G401.6 (cell line): ENCODE data around the gene TSHZ2.
"Not testable (repeated sequence)": the region's sequence is repeated elsewhere in the genome, so short reads cannot be mapped to it uniquely, and the experiment has no call there.

ENCODE experiments used
- FAIRE-seq: peaks from 2 replicates; lab custom pipeline; 2012; peaks lifted over from hg19 to GRCh38; lab: Jason Lieb, UNC

TSHZ2 gene

GRCh38 chr20:52998268-52998667 is 26.1 kb downstream of the TSHZ2 start:
- FAIRE-seq: no peak

- no peak for FAIRE-seq
Observed at GRCh38 chr20:52999040-52999439, 26.9 kb downstream of the TSHZ2 start.

GRCh38 chr20:53001498-53002301 is 29.5 kb downstream of the TSHZ2 start:
- FAIRE-seq: no peak

DNA sequence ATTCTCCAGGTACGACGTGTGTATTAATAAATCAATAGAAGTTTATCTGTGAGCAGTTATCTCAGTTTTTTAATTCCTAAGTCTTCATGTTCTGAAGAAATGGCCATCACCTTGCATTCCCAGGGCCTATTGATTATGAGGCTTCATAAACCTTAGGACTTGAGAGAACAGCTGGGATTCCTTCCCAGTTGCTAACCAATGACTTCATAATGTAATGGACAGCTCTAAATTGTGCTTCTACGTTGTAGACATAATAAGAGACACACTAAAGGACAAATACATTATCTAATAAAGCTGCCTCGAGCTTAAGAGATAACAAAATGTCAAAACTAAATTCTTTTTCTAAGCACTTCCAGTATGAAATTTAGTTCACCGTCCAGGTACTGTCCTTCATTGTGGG is 30.6 kb downstream of the TSHZ2 start:
- no peak for FAIRE-seq

- no peak for FAIRE-seq
Observed at GRCh38 chr20:53003420-53004154, 31.4 kb downstream of the TSHZ2 start.

GRCh38 chr20:53004267-53004813 is 32.2 kb downstream of the TSHZ2 start:
- no peak for FAIRE-seq

- no peak for FAIRE-seq
Observed at GRCh38 chr20:53009979-53010735, 38.0 kb downstream of the TSHZ2 start.

DNA sequence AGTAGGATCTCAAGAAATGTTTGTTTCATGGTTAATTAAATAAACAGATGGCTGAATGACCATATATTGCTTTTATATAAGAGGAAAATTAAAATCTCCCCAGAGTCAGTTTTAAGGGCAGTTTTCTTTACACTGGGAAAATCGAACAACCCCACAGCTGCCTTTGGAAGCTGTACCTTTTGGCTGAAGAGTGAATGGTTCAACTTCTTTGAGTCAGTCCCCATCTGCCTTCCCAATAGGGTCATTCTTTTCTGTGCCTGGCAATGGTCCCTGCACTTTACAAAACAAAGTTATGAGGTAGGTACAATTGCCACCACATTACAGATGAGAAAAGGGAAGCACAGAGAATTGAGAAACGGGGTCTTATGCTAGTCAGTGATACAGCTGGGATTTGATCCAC is 39.5 kb downstream of the TSHZ2 start:
- no peak for FAIRE-seq

DNA sequence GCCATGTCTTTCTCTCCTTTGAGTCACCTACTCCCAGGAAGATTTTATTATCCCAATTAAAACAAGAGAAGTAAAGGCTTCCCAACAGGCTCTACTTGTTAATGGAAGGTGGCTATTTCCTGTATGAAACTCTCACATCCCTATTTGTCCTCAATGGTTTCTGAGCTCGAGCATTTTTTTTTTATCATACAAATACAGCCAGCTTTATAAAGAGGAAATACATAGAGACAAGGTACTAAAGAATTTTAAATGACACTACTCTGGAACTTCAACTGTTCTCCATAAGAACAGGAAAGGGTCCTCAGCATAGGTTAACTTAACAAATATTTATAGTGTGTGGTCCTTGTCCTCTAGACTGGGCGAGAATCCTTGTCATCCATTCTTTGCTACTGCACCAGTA is 41.0 kb downstream of the TSHZ2 start:
- no peak for FAIRE-seq

- FAIRE-seq: no peak
Observed at GRCh38 chr20:53013847-53014246, 41.7 kb downstream of the TSHZ2 start.

GRCh38 chr20:53016071-53016470 is 43.9 kb downstream of the TSHZ2 start:
- FAIRE-seq: no peak

- no peak for FAIRE-seq
Observed at GRCh38 chr20:53016534-53017042, 44.4 kb downstream of the TSHZ2 start.

GRCh38 chr20:53017206-53017605 is 45.0 kb downstream of the TSHZ2 start:
- no peak for FAIRE-seq

DNA sequence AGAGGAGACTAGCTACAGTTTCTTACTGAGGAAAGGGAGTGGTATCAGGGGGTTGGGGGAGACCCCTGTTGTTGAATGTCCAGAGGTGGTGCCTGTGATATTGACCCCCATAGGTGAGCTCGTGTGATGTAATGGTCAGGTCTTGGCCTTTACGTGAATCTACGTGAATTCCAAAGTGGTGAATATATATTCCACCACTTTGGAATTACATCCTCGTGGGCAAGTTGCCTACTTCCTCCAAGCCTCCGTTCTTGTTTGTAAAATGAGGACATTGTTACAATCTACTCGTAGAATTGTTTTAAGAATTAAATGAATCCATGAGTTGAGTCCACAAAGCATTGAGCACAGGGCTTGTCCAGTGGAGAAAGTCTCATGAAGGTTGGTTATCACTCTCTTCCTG is 47.3 kb downstream of the TSHZ2 start:
- no peak for FAIRE-seq

DNA sequence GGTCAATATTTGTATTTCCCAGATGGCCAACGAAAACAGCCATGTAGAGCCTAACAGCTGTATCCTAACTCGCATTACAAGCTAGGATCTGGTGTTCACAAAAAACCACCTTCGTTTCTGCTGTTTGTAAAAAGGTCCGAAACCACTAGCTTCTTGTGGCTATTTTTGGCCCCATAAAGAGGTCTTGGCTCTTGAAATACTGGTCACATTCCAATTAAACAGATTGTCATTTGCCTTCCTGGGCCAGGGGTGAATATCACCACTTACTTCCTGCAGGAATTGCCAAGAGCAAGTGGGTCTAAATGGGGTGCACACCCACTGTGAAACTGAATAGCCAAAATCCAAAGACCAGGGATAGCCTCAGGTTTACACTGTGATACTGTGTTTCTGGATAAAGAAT is 48.2 kb downstream of the TSHZ2 start:
- FAIRE-seq: no peak

DNA sequence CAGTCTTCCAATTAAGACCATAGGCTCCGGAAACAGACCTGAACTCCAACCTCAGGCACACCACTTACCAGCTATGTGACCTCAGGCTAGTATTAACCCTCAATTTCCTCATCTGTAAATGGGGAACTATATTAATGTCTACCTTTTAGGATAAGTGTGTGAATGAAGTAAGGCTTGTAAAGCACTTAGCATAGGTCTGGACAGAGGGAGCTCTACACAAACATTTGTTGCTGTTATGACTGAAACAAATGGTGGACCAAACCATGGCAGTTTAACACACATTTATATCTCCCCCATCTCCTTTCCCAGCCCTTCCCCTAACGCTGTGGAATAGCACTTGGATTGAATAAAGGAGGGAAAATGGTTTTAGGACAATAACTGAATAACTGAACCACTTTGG is 48.7 kb downstream of the TSHZ2 start:
- FAIRE-seq: no peak

DNA sequence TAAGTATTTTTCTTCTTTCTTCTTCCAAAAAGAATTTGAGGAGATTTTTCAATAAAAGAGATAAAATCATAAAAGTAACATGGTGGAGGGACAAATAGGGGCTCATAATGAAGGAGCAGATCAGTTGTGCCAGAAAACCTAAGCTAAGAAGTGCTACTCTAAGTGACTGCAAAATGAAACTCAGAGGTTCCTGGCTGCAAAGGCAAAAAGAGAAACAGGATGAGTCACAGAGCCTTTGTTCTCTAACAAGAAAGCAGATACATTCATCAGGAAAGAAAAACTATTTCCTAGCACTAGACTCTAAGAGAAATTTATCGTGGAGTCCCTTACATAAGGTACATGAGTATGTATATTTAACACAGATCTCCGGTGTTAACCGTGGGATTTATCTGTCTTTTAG is 49.8 kb downstream of the TSHZ2 start:
- no peak for FAIRE-seq

DNA sequence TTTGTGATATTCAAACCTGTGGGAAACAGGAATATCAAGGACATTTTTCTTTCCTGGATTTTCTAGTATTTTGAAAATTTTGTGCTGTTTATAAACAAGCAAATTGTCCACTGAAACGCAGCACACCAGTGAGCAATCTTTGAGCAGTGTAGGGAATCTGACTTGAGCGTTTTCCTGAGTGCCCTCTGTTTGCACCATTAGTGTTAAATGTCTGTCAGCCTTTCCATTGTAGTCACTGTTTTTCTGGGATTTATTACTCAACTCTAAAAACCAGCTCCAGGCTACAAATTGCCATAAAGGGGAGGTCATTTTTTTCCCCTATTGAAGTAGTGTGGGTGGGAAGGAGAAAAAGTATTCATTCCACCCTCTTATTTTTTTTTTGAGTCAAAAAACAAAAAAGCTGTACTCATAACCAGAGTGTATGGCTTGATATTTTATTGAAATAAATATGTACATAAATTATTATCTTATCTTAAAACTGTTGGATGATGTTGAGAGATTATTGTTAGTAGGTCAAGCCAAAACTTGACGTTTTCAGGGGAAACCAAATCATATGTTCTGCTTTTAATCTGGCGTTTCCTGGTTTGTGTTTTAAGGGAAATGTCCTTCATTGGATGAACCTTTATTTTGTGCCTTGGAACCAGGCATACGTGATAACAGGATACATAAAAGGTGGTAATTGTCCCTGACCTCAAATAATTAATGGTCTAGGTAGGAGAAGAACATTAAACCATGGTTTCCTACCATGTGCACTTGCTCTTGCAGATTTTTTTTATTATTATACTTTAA is 51.8 kb downstream of the TSHZ2 start:
- no peak for FAIRE-seq

DNA sequence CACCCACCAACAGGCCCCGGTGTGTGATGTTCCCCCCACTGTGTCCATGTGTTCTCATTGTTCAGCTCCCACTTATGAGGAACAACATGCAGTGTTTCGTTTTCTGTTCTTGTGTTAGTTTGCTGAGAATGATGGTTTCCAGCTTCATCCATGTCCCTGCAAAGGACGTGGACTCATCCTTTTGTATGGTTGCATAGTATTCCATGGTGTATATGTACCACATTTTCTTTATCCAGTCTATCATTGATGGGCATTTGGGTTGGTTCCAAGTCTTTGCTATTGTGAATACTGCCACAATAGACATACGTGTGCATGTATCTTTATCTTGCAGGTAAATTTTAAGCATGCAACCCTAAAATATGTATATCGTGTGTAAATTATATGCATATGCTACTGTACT is 52.5 kb downstream of the TSHZ2 start:
- FAIRE-seq: not testable (repeated sequence)

DNA sequence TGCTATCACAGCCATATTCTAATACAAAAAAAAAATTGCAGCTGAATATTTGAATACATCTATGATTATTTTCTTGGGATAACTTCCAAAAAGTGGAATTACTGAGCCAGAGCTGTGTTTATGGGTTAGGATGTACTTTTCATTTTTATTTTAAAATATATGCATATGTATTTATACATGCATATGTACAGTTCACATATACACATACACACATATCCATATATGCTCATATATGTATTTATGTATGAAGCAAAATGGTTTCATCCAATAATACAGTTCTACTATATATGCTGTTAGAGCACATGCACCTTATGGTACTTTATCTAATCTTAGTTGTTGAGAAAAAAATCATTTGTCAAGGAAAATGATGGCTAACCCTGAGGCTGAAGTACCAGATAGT is 54.9 kb downstream of the TSHZ2 start:
- no peak for FAIRE-seq

- FAIRE-seq: no peak
Observed at GRCh38 chr20:53028337-53029007, 56.3 kb downstream of the TSHZ2 start.
